Thoracic aorta endothelial cell (primary cell): Measurements from ENCODE around the gene FKBP1C. TPM values are rescaled to one million over a fixed set of nuclear protein-coding genes. Genes with fewer than 3 reads are reported as not detected.

Experiments
- small RNA-seq: library from RNA; depleted of rRNA; stranded (forward); fragments of <200 nt; gene quantifications from one replicate; pipeline ENCODE3, GENCODE V24; 2012
- total RNA-seq: library from RNA; depleted of rRNA; stranded (reverse); fragments of >200 nt; gene quantifications from 2 replicates; pipeline ENCODE4 v1.2.3, GENCODE V29; 2012

Gene FKBP1C
- total RNA-seq, result 1.4 and 2.3 TPM in 2 replicates

DNA sequence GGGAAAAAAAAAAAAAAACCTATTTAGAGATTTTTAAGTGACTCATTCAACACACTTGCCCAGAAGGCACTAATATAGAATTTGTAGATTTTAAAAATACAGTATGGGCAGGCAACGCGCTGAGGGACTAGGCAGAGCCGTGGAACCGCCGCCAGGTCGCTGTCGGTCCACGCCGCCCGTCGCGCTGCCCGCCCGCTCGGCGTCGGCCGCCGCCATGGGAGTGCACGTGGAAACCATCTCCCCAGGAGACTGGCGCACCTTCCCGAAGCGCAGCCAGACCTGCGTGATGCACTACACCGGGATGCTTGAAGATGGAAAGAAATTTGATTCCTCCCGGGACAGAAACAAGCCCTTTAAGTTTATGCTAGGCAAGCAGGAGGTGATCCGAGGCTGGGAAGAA, at the start of gene FKBP1C:
Gene FKBP1C, plus strand, starts transcription at position 127 of the 400 bp plus-strand sequence.

Small RNA genes within 50 kb of the gene (small RNA-seq; reads per million reads assigned to genes)
- not detected for gene SPTLC1P3

Other genes starting within 250 kb of the FKBP1C start
- gene LGSN, start 108.5 kb downstream of the FKBP1C start, total RNA-seq, result under 0.01 TPM in 1 of 2 replicates, not detected in the other